A204.1 (cell line): Measurements from ENCODE around the gene SAFB.

Source experiments
- FAIRE-seq: peaks from 2 replicates; lab custom pipeline; 2012; peaks lifted over from hg19 to GRCh38; lab: Jason Lieb, UNC

Gene SAFB

GRCh38 chr19:5627395-5627904 is 4.6 kb downstream of the SAFB start:
- FAIRE-seq: no peak

GRCh38 chr19:5628461-5628860 is 5.6 kb downstream of the SAFB start:
- no peak for FAIRE-seq

- no peak for FAIRE-seq
These were observed 6.1 kb downstream of the SAFB start for GRCh38 chr19:5628919-5629481.

GRCh38 chr19:5631567-5632240 is 8.8 kb downstream of the SAFB start:
- no peak for FAIRE-seq

- FAIRE-seq: no peak
These were observed 9.3 kb downstream of the SAFB start for GRCh38 chr19:5632241-5632612.

- FAIRE-seq: no peak
These were observed 9.8 kb downstream of the SAFB start for GRCh38 chr19:5632657-5633056.

- FAIRE-seq: no peak
These were observed 12.5 kb downstream of the SAFB start for GRCh38 chr19:5635427-5635826.

GRCh38 chr19:5637971-5638370 is 15.1 kb downstream of the SAFB start:
- FAIRE-seq: no peak

GRCh38 chr19:5641171-5641570 is 18.3 kb downstream of the SAFB start:
- no peak for FAIRE-seq

GRCh38 chr19:5642204-5642603 is 19.3 kb downstream of the SAFB start:
- FAIRE-seq: no peak

- no peak for FAIRE-seq
These were observed 20.2 kb downstream of the SAFB start for GRCh38 chr19:5643060-5643459.

- FAIRE-seq: no peak
These were observed 21.2 kb downstream of the SAFB start for GRCh38 chr19:5644037-5644436.

- no peak for FAIRE-seq
These were observed 22.5 kb downstream of the SAFB start for GRCh38 chr19:5645409-5645808.

- no peak for FAIRE-seq
These were observed 23.8 kb downstream of the SAFB start for GRCh38 chr19:5646703-5647102.

- no peak for FAIRE-seq
These were observed 25.6 kb downstream of the SAFB start for GRCh38 chr19:5648464-5648863.

GRCh38 chr19:5651361-5651760 is 28.5 kb downstream of the SAFB start:
- FAIRE-seq: no peak

- no peak for FAIRE-seq
These were observed 29.4 kb downstream of the SAFB start for GRCh38 chr19:5652261-5652660.

- no peak for FAIRE-seq
These were observed 32.0 kb downstream of the SAFB start for GRCh38 chr19:5654931-5655330.

GRCh38 chr19:5655412-5655811 is 32.5 kb downstream of the SAFB start:
- FAIRE-seq: no peak

- no peak for FAIRE-seq
These were observed 38.6 kb downstream of the SAFB start for GRCh38 chr19:5661483-5661882.

GRCh38 chr19:5663904-5664303 is 41.0 kb downstream of the SAFB start:
- no peak for FAIRE-seq

- FAIRE-seq: no peak
These were observed 41.6 kb downstream of the SAFB start for GRCh38 chr19:5664515-5664914.

GRCh38 chr19:5665781-5666513 is 43.1 kb downstream of the SAFB start:
- FAIRE-seq: no peak
